Measurements from ENCODE around the gene ST8SIA4.

The ST8SIA4 gene

DNA sequence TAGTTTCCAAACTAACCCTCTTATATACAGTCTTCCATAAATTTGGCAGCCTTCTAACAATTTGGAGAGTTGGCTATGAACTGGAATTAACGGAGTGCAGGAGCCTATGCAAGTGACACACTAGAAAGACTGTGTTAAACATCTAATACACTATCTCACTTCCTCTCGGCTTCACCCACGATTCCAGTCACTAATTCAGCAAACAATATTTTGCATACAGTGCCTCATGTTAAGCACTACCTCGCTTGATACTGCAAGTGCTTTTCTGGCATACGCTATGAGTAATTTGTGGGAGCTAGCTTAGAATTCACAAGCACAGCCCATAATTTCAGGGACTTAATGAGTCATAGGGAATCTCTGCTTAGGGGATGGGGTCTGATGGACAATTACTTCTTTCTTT, 102.5 kb downstream of the ST8SIA4 start:
- WGBS (ENCODE audit: extremely low coverage, insufficient coverage, low lambda C conversion rate): no CpG with 5 or more reads among the region's 5 CpGs
- no peaks in the 10 kb centered on the region for H3K27me3 ChIP-seq (ENCODE audit: insufficient read depth, low read length, poor library complexity)

DNA sequence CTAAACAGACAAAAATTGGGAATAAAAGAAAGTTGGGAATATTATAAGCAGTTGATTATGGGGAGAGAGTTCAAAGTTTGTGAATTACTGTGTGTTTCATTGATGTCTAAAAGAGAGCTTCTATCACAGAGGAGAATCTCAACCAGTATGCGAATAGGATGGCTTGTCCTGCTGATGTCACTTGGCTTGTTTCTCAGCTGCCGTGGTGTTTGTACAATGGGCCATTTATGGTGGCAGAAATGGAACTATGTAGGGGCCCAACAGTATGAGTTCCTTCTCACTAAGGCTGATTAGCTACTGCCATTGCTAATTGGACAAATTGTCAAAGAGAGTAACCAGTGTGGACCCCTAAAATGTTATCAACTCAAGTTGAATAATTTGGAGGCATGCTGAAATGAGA, 103.9 kb downstream of the ST8SIA4 start:
- no peak overlapping the region for H3K4me3 ChIP-seq (ENCODE audit: low read length)
- no peak overlapping the region for H2BK5ac ChIP-seq (ENCODE audit: low read length)
- no peaks in the 10 kb centered on the region for H3K79me1 ChIP-seq (ENCODE audit: low read length)
- WGBS (ENCODE audit: extremely low coverage, insufficient coverage, low lambda C conversion rate): no CpG with 5 or more reads among the region's 2 CpGs
- H3K27me3 ChIP-seq (ENCODE audit: insufficient read depth, low read length, poor library complexity): no peaks in the 10 kb centered on the region
- H3K4me2 ChIP-seq (ENCODE audit: low read length): no peak overlapping the region
- no peak overlapping the region for H3K27ac ChIP-seq (ENCODE audit: low read depth, low read length)
- no peak for DNase-seq
- H3K18ac ChIP-seq (ENCODE audit: low read length): no peak overlapping the region
- H4K5ac ChIP-seq (ENCODE audit: low read length): no peak overlapping the region
- H3K56ac ChIP-seq (ENCODE audit: low read length): no peak overlapping the region
- H3K79me2 ChIP-seq (ENCODE audit: control insufficient read depth, insufficient read depth, low read length): no peaks in the 10 kb centered on the region
- no peaks in the 10 kb centered on the region for H3K36me3 ChIP-seq (ENCODE audit: control insufficient read depth, insufficient read depth, low read length)
- H2BK120ac ChIP-seq (ENCODE audit: low read depth, low read length): no peak overlapping the region
- H3K4ac ChIP-seq (ENCODE audit: low read depth, low read length): no peak overlapping the region
- H4K8ac ChIP-seq (ENCODE audit: low read depth, low read length): no peak overlapping the region
- no peaks in the 10 kb centered on the region for H3K4me1 ChIP-seq (ENCODE audit: control insufficient read depth, low read depth, low read length)
- H3K23ac ChIP-seq (ENCODE audit: low read length): no peak overlapping the region
- no peak overlapping the region for H2AK5ac ChIP-seq (ENCODE audit: low read length)
- no peak overlapping the region for H2BK15ac ChIP-seq (replicated peaks; ENCODE audit: low read depth)
- H3K9ac ChIP-seq (ENCODE audit: low read length): no peak overlapping the region

More for the DNA sequence above, 102.5 kb downstream of the ST8SIA4 start:
- Histone ChIP-seq H3K4me2 (ENCODE audit: low read length) (no peak overlapping the region), H3K36me3 (ENCODE audit: control insufficient read depth, insufficient read depth, low read length) (no peaks in the 10 kb centered on the region), H4K5ac (ENCODE audit: low read length) (no peak overlapping the region), H3K4ac (ENCODE audit: low read depth, low read length) (no peak overlapping the region), H2BK120ac (ENCODE audit: low read depth, low read length) (no peak overlapping the region), H3K79me1 (ENCODE audit: low read length) (no peaks in the 10 kb centered on the region), H3K56ac (ENCODE audit: low read length) (no peak overlapping the region), H2BK15ac (replicated peaks; ENCODE audit: low read depth) (no peak overlapping the region), H2AK5ac (ENCODE audit: low read length) (no peak overlapping the region), H4K8ac (ENCODE audit: low read depth, low read length) (no peak overlapping the region), H3K27ac (ENCODE audit: low read depth, low read length) (no peak overlapping the region), H3K4me3 (ENCODE audit: low read length) (no peak overlapping the region), H3K23ac (ENCODE audit: low read length) (no peak overlapping the region), H3K79me2 (ENCODE audit: control insufficient read depth, insufficient read depth, low read length) (no peaks in the 10 kb centered on the region), H3K4me1 (ENCODE audit: control insufficient read depth, low read depth, low read length) (no peaks in the 10 kb centered on the region), H3K18ac (ENCODE audit: low read length) (no peak overlapping the region), H2BK5ac (ENCODE audit: low read length) (no peak overlapping the region), H3K9ac (ENCODE audit: low read length) (no peak overlapping the region)
- no peak for DNase-seq

GRCh38 chr5:100797861-100798260, 105.2 kb downstream of the ST8SIA4 start:
- Histone ChIP-seq H4K5ac (ENCODE audit: low read length) (no peak overlapping the region), H2AK5ac (ENCODE audit: low read length) (no peak overlapping the region)

DNA sequence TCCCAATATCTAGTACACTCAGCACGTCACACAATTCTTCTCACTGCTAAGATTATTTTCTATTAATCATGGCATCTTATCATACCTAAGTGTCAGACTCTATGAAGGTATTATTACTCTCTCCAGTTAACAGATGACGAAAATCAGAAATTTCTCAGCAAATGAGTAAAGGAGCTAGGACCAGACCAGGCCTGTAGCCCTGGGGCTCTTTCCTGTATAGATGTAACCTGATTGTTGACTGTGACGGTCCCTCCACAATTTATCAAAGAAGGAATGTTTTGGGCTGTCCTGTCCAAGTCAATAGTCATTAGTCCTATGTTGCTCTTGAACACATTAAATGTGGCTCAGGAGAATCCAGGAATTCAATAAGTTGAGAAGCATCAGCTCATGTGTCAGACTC, 106.2 kb downstream of the ST8SIA4 start:
- H3K4ac ChIP-seq (ENCODE audit: low read depth, low read length): no peak overlapping the region
- H3K56ac ChIP-seq (ENCODE audit: low read length): no peak overlapping the region
- no peaks in the 10 kb centered on the region for H3K4me1 ChIP-seq (ENCODE audit: control insufficient read depth, low read depth, low read length)
- no peaks in the 10 kb centered on the region for H3K79me1 ChIP-seq (ENCODE audit: low read length)
- no peak overlapping the region for H2AK5ac ChIP-seq (ENCODE audit: low read length)
- DNase-seq: no peak
- H3K9ac ChIP-seq (ENCODE audit: low read length): no peak overlapping the region
- no peak overlapping the region for H3K4me3 ChIP-seq (ENCODE audit: low read length)
- no peak overlapping the region for H2BK5ac ChIP-seq (ENCODE audit: low read length)
- no peaks in the 10 kb centered on the region for H3K36me3 ChIP-seq (ENCODE audit: control insufficient read depth, insufficient read depth, low read length)
- H3K27ac ChIP-seq (ENCODE audit: low read depth, low read length): no peak overlapping the region
- no peaks in the 10 kb centered on the region for H3K79me2 ChIP-seq (ENCODE audit: control insufficient read depth, insufficient read depth, low read length)
- H3K27me3 ChIP-seq (ENCODE audit: insufficient read depth, low read length, poor library complexity): no peaks in the 10 kb centered on the region
- no peak overlapping the region for H3K23ac ChIP-seq (ENCODE audit: low read length)
- no peak overlapping the region for H4K8ac ChIP-seq (ENCODE audit: low read depth, low read length)
- H2BK15ac ChIP-seq (replicated peaks; ENCODE audit: low read depth): no peak overlapping the region
- no peak overlapping the region for H4K5ac ChIP-seq (ENCODE audit: low read length)
- no peak overlapping the region for H3K18ac ChIP-seq (ENCODE audit: low read length)
- no peak overlapping the region for H2BK120ac ChIP-seq (ENCODE audit: low read depth, low read length)
- no CpG with 5 or more reads among the region's 3 CpGs for WGBS (ENCODE audit: extremely low coverage, insufficient coverage, low lambda C conversion rate)
- no peak overlapping the region for H3K4me2 ChIP-seq (ENCODE audit: low read length)

More at GRCh38 chr5:100797861-100798260, 105.2 kb downstream of the ST8SIA4 start:
- no peak overlapping the region for H3K9ac ChIP-seq (ENCODE audit: low read length)
- no peaks in the 10 kb centered on the region for H3K36me3 ChIP-seq (ENCODE audit: control insufficient read depth, insufficient read depth, low read length)
- no peak overlapping the region for H3K18ac ChIP-seq (ENCODE audit: low read length)
- H3K4me1 ChIP-seq (ENCODE audit: control insufficient read depth, low read depth, low read length): no peaks in the 10 kb centered on the region
- no peak for DNase-seq
- no peak overlapping the region for H3K4me3 ChIP-seq (ENCODE audit: low read length)
- H2BK15ac ChIP-seq (replicated peaks; ENCODE audit: low read depth): no peak overlapping the region
- H3K56ac ChIP-seq (ENCODE audit: low read length): no peak overlapping the region
- H3K79me2 ChIP-seq (ENCODE audit: control insufficient read depth, insufficient read depth, low read length): no peaks in the 10 kb centered on the region
- H3K27ac ChIP-seq (ENCODE audit: low read depth, low read length): no peak overlapping the region
- H2BK120ac ChIP-seq (ENCODE audit: low read depth, low read length): no peak overlapping the region
- H3K4me2 ChIP-seq (ENCODE audit: low read length): no peak overlapping the region
- no peak overlapping the region for H3K23ac ChIP-seq (ENCODE audit: low read length)
- H4K8ac ChIP-seq (ENCODE audit: low read depth, low read length): no peak overlapping the region
- no peaks in the 10 kb centered on the region for H3K27me3 ChIP-seq (ENCODE audit: insufficient read depth, low read length, poor library complexity)
- H3K4ac ChIP-seq (ENCODE audit: low read depth, low read length): no peak overlapping the region
- no CpG with 5 or more reads among the region's 2 CpGs for WGBS (ENCODE audit: extremely low coverage, insufficient coverage, low lambda C conversion rate)
- H3K79me1 ChIP-seq (ENCODE audit: low read length): no peaks in the 10 kb centered on the region
- no peak overlapping the region for H2BK5ac ChIP-seq (ENCODE audit: low read length)

- Histone ChIP-seq H2BK5ac (ENCODE audit: low read length) (no peak overlapping the region), H4K8ac (ENCODE audit: low read depth, low read length) (no peak overlapping the region), H3K36me3 (ENCODE audit: control insufficient read depth, insufficient read depth, low read length) (no peaks in the 10 kb centered on the region), H3K56ac (ENCODE audit: low read length) (no peak overlapping the region), H3K27ac (ENCODE audit: low read depth, low read length) (no peak overlapping the region), H3K4me2 (ENCODE audit: low read length) (no peak overlapping the region), H2BK120ac (ENCODE audit: low read depth, low read length) (no peak overlapping the region), H4K5ac (ENCODE audit: low read length) (no peak overlapping the region), H3K4me1 (ENCODE audit: control insufficient read depth, low read depth, low read length) (no peaks in the 10 kb centered on the region), H2BK15ac (replicated peaks; ENCODE audit: low read depth) (no peak overlapping the region), H2AK5ac (ENCODE audit: low read length) (no peak overlapping the region), H3K79me2 (ENCODE audit: control insufficient read depth, insufficient read depth, low read length) (no peaks in the 10 kb centered on the region), H3K4ac (ENCODE audit: low read depth, low read length) (no peak overlapping the region), H3K79me1 (ENCODE audit: low read length) (no peaks in the 10 kb centered on the region), H3K18ac (ENCODE audit: low read length) (no peak overlapping the region), H3K9ac (ENCODE audit: low read length) (no peak overlapping the region), H3K23ac (ENCODE audit: low read length) (no peak overlapping the region), H3K27me3 (ENCODE audit: insufficient read depth, low read length, poor library complexity) (no peaks in the 10 kb centered on the region), H3K4me3 (ENCODE audit: low read length) (no peak overlapping the region)
- WGBS (ENCODE audit: extremely low coverage, insufficient coverage, low lambda C conversion rate): no CpG with 5 or more reads among the region's 4 CpGs
- no peak for DNase-seq
Observed at GRCh38 chr5:100794844-100795243, 108.2 kb downstream of the ST8SIA4 start.

GRCh38 chr5:100794218-100794617, 108.9 kb downstream of the ST8SIA4 start:
- Histone ChIP-seq H2BK5ac (ENCODE audit: low read length) (no peak overlapping the region), H3K4me2 (ENCODE audit: low read length) (no peak overlapping the region), H3K9ac (ENCODE audit: low read length) (no peak overlapping the region), H2BK15ac (replicated peaks; ENCODE audit: low read depth) (no peak overlapping the region), H3K79me1 (ENCODE audit: low read length) (no peaks in the 10 kb centered on the region), H2BK120ac (ENCODE audit: low read depth, low read length) (no peak overlapping the region), H3K4ac (ENCODE audit: low read depth, low read length) (no peak overlapping the region), H3K56ac (ENCODE audit: low read length) (no peak overlapping the region), H3K4me3 (ENCODE audit: low read length) (no peak overlapping the region), H3K36me3 (ENCODE audit: control insufficient read depth, insufficient read depth, low read length) (no peaks in the 10 kb centered on the region), H3K4me1 (ENCODE audit: control insufficient read depth, low read depth, low read length) (no peaks in the 10 kb centered on the region), H3K79me2 (ENCODE audit: control insufficient read depth, insufficient read depth, low read length) (no peaks in the 10 kb centered on the region), H3K23ac (ENCODE audit: low read length) (no peak overlapping the region), H4K5ac (ENCODE audit: low read length) (no peak overlapping the region), H3K27ac (ENCODE audit: low read depth, low read length) (no peak overlapping the region), H3K18ac (ENCODE audit: low read length) (no peak overlapping the region), H4K8ac (ENCODE audit: low read depth, low read length) (no peak overlapping the region), H3K27me3 (ENCODE audit: insufficient read depth, low read length, poor library complexity) (no peaks in the 10 kb centered on the region), H2AK5ac (ENCODE audit: low read length) (no peak overlapping the region)
- WGBS (ENCODE audit: extremely low coverage, insufficient coverage, low lambda C conversion rate): no CpG with 5 or more reads among the region's 3 CpGs
- no peak for DNase-seq
